ENCODE data around the gene ZNF620.
"Not testable (repeated sequence)": the region's sequence is repeated elsewhere in the genome, so short reads cannot be mapped to it uniquely, and the experiment has no call there.

ZNF620 gene

DNA sequence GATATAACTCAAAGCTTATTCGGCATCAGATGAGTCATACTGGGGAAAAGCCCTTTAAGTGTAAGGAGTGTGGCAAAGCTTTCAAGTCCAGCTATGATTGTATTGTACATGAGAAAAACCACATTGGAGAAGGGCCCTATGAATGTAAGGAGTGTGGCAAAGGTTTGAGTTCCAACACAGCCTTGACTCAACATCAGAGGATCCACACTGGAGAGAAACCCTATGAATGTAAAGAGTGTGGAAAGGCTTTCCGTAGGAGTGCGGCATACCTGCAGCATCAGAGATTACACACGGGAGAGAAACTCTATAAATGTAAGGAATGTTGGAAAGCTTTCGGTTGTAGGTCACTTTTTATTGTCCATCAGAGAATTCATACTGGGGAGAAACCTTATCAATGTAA is 26.4 kb downstream of the ZNF620 start:
- no peak overlapping the region for H3K4me3 ChIP-seq (ENCODE audit: low read depth, low read length)
- no peaks in the 10 kb centered on the region for H3K27me3 ChIP-seq (ENCODE audit: insufficient read depth, low read length)
- H3K4me1 ChIP-seq (ENCODE audit: control insufficient read depth, insufficient read depth, low read length, unreplicated experiment) = no peaks in the 10 kb centered on the region
- peaks cover 7% of the 10 kb centered on the region for H3K79me2 ChIP-seq (ENCODE audit: control insufficient read depth, insufficient read depth, low read length, unreplicated experiment)
- peaks cover 91% of the 10 kb centered on the region for H3K36me3 ChIP-seq (ENCODE audit: insufficient read depth, low read length)
- H2AFZ ChIP-seq (ENCODE audit: low read length, unreplicated experiment) = no peak overlapping the region
- H3K27ac ChIP-seq (ENCODE audit: low read depth, low read length) = no peak overlapping the region

DNA sequence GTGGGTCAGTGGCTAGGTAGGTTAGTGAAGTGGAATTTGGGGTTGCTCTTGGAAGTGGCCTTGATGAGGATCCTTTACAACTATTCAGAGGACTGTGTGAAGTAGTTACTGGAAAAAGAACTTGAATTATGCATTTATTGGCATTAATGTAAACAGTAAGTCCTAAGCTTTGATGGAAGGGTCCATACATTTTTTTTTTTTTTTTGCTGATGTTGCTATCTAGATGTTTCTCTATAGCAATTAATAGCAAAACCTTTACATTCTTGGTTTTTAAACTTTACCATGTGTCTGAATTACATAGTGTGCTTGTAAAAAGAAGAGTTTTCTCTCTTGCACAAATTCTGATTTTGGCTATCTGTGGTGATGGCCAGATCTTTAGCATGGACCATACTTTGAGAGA is 28.4 kb downstream of the ZNF620 start:
- Histone ChIP-seq H3K4me1 (ENCODE audit: control insufficient read depth, insufficient read depth, low read length, unreplicated experiment) (no peaks in the 10 kb centered on the region), H3K79me2 (ENCODE audit: control insufficient read depth, insufficient read depth, low read length, unreplicated experiment) (no peaks in the 10 kb centered on the region), H2AFZ (ENCODE audit: low read length, unreplicated experiment) (no peak overlapping the region), H3K27me3 (ENCODE audit: insufficient read depth, low read length) (no peaks in the 10 kb centered on the region), H3K4me3 (ENCODE audit: low read depth, low read length) (no peak overlapping the region), H3K36me3 (ENCODE audit: insufficient read depth, low read length) (peaks cover 88% of the 10 kb centered on the region), H3K27ac (ENCODE audit: low read depth, low read length) (no peak overlapping the region)

DNA sequence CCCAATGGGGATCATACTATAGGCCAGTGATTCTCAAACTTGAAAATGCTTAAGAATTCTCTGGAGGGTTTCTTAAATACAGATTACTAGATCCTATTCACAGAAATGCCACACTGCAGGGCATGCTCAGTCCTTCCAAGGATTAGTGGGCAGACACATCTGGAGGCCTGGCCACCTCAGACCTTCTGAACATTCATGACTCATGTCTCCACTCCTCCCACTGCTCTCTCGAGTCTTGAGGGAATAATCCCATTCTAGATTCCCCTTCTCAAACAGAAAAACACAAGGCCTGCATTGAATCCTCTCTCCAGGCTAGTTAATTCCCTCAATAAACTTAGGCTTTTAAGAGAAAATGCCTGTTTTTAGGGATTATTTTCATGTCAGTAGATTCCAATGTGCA is 41.0 kb downstream of the ZNF620 start:
- H3K4me3 ChIP-seq (ENCODE audit: low read depth, low read length) = no peak overlapping the region
- H3K4me1 ChIP-seq (ENCODE audit: control insufficient read depth, insufficient read depth, low read length, unreplicated experiment) = no peaks in the 10 kb centered on the region
- H3K79me2 ChIP-seq (ENCODE audit: control insufficient read depth, insufficient read depth, low read length, unreplicated experiment) = no peaks in the 10 kb centered on the region
- H2AFZ ChIP-seq (ENCODE audit: low read length, unreplicated experiment) = no peak overlapping the region
- H3K27me3 ChIP-seq (ENCODE audit: insufficient read depth, low read length) = no peaks in the 10 kb centered on the region
- H3K36me3 ChIP-seq (ENCODE audit: insufficient read depth, low read length) = no peaks in the 10 kb centered on the region
- no peak overlapping the region for H3K27ac ChIP-seq (ENCODE audit: low read depth, low read length)

DNA sequence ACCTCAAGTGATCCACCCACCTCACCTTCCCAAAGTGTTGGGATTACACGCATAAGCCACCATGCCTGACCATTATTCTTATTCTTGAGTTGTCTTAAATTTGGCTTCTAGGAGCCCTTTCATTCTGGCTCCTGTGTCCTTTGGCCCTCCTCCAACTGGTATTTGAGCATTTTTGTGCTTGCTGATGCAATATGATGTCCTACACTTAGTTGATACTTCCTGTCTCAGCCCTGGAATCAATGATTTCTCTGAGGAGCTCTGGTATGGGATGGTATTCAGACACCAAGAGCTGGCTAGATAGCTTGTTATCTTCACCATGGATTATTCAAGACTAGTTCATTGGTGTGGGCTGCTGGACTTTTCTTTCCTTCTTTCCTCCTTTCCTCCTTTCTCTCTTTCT is 44.3 kb downstream of the ZNF620 start:
- Histone ChIP-seq H3K4me3 (ENCODE audit: low read depth, low read length) (no peak overlapping the region), H3K79me2 (ENCODE audit: control insufficient read depth, insufficient read depth, low read length, unreplicated experiment) (no peaks in the 10 kb centered on the region), H2AFZ (ENCODE audit: low read length, unreplicated experiment) (no peak overlapping the region), H3K27me3 (ENCODE audit: insufficient read depth, low read length) (no peaks in the 10 kb centered on the region), H3K4me1 (ENCODE audit: control insufficient read depth, insufficient read depth, low read length, unreplicated experiment) (no peaks in the 10 kb centered on the region), H3K36me3 (ENCODE audit: insufficient read depth, low read length) (no peaks in the 10 kb centered on the region), H3K27ac (ENCODE audit: low read depth, low read length) (no peak overlapping the region)

DNA sequence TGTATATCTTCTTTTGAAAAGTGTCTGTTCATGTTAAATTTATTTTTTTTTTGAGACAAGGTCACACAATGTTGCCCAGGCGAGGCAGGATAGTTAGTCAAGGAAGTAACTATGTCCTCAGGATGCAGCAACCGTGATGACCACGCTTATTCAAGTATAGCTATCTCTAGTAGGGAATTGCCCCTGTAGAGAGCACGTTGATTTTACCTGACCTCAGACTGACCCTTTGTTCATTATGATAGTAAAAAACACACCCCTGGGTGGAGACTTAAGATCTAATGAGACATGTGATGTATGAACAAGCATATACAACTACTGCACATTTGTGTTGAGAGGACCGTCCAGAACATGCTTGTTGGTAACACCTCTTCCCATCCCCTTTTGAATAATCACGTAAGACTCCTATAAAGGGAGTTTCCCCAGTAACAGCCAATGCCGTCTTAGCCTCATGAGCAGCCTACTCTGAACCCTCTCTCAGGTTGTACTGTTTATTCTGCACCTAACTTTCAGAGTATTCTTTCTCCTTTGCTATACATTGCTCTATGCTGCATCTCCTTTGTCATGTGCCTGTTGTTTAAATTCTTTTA is 51.8 kb downstream of the ZNF620 start:
- Histone ChIP-seq H3K79me2 (ENCODE audit: control insufficient read depth, insufficient read depth, low read length, unreplicated experiment) (no peaks in the 10 kb centered on the region), H3K27me3 (ENCODE audit: insufficient read depth, low read length) (no peaks in the 10 kb centered on the region), H3K4me1 (ENCODE audit: control insufficient read depth, insufficient read depth, low read length, unreplicated experiment) (no peaks in the 10 kb centered on the region), H2AFZ (ENCODE audit: low read length, unreplicated experiment) (no peak overlapping the region), H3K27ac (ENCODE audit: low read depth, low read length) (no peak overlapping the region), H3K36me3 (ENCODE audit: insufficient read depth, low read length) (no peaks in the 10 kb centered on the region), H3K4me3 (ENCODE audit: low read depth, low read length) (no peak overlapping the region)

DNA sequence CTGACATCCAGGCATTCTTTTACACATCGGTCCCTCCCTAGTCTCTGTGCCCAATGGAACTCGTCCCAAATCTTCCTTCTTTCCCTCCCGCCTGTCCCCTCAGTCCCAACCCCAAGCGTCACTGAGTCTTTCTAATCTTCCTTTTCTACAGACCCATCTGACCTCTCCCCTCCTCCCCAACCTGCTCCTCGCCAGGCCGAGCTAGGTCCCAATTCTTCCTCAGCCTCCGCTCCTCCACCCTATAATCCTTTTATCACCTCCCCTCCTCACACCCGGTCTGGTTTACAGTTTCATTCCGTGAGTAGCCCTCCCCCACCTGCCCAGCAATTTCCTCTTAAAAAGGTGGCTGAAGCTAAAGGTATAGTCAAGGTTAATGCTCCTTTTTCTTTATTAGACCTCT is 56.6 kb downstream of the ZNF620 start:
- H3K27ac ChIP-seq (ENCODE audit: low read depth, low read length); H3K79me2 ChIP-seq (ENCODE audit: control insufficient read depth, insufficient read depth, low read length, unreplicated experiment); H3K4me1 ChIP-seq (ENCODE audit: control insufficient read depth, insufficient read depth, low read length, unreplicated experiment); H3K27me3 ChIP-seq (ENCODE audit: insufficient read depth, low read length); H2AFZ ChIP-seq (ENCODE audit: low read length, unreplicated experiment); H3K4me3 ChIP-seq (ENCODE audit: low read depth, low read length); H3K36me3 ChIP-seq (ENCODE audit: insufficient read depth, low read length): not testable (repeated sequence)

DNA sequence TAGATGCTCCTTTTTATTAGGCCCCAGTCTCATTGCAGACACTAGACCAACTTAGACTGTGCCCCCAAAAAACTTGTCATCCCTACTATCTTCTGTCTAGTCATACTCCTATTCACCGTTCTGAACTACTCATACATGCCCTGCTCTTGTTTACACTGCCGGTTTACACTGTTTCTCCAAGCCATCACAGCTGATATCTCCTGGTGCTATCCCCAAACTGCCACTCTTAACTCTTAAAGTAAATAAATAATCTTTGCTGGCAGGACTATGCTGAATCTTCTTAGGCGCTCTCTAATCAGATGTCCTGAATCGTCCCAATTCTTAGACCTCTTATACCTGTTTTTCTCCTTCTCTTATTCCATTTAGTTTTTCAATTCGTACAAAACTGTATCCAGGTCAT is 59.8 kb downstream of the ZNF620 start:
- not testable (repeated sequence) for H3K79me2 ChIP-seq (ENCODE audit: control insufficient read depth, insufficient read depth, low read length, unreplicated experiment); H3K27ac ChIP-seq (ENCODE audit: low read depth, low read length); H3K27me3 ChIP-seq (ENCODE audit: insufficient read depth, low read length); H2AFZ ChIP-seq (ENCODE audit: low read length, unreplicated experiment); H3K36me3 ChIP-seq (ENCODE audit: insufficient read depth, low read length); H3K4me1 ChIP-seq (ENCODE audit: control insufficient read depth, insufficient read depth, low read length, unreplicated experiment); H3K4me3 ChIP-seq (ENCODE audit: low read depth, low read length)

DNA sequence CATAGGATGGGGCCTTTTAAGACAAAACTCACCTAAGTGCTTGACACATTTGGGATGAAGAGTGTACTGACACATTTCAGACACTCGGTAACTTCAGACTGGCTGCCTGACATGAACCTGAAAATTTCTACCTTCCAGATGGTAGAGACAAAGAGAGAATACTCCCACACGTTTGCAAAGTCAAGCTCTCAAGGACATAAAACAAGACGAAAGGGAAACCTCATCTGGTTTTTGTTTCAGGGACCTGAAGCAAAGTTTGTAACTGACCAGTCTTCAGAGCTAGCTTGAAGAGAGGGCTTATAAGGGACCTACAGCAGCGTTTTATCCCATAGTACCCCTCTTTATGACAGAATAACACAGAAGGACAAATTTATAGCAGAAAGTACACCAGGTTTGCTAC is 60.9 kb downstream of the ZNF620 start:
- Histone ChIP-seq H3K4me3 (ENCODE audit: low read depth, low read length) (no peak overlapping the region), H3K27me3 (ENCODE audit: insufficient read depth, low read length) (no peaks in the 10 kb centered on the region), H3K79me2 (ENCODE audit: control insufficient read depth, insufficient read depth, low read length, unreplicated experiment) (no peaks in the 10 kb centered on the region), H3K36me3 (ENCODE audit: insufficient read depth, low read length) (no peaks in the 10 kb centered on the region), H3K4me1 (ENCODE audit: control insufficient read depth, insufficient read depth, low read length, unreplicated experiment) (no peaks in the 10 kb centered on the region), H3K27ac (ENCODE audit: low read depth, low read length) (no peak overlapping the region), H2AFZ (ENCODE audit: low read length, unreplicated experiment) (no peak overlapping the region)
